Epidermal melanocyte (primary cell): ENCODE results near the gene JMJD1C.
"Not testable (repeated sequence)": the region's sequence is repeated elsewhere in the genome, so short reads cannot be mapped to it uniquely, and the experiment has no call there.

ENCODE experiments used
- DNase-seq: peaks from one replicate; pipeline ENCODE4 v3.0.0; 2011; ENCODE audit warnings: low spot score; ENCODE audit not compliant: insufficient read length

JMJD1C gene

DNA sequence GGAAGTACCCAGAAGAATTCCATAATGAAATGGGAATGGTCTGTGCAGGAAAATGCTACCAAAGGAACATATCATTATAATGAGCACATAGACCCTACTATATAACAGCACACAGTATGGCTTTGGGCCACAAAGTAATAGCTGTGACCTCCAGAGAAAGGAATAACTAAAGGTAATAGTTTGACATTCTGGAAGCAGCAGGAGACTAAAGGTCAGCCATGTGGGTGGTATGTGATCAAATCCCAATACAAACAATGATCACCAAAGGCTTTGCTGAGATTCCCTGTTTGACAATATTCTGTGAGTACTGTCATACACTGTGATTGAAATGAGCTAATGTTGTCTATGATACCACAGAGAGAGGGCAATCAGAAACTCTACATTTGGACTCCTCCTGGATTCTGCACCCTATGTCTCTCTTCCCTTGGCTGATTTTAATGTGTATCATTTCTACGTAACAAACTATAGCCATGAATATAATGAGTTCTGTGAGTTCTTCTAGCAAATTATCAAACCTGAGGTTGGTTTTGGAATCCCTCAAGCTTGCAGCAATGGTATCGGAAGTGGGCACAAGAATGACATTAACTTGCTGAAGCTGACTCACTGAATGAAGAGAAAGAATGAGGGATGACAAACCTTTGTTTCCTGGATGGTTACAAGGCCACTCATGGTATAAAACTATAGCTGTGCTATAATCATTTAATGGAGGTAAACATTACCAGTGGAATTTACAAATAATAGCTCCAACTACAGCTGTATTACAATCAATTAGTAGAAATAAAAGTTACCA is 99.6 kb downstream of the JMJD1C start:
- no peak for DNase-seq

- DNase-seq: no peak
These were observed 100.9 kb downstream of the JMJD1C start for GRCh38 chr10:63364918-63365317.

GRCh38 chr10:63363951-63364350 is 101.8 kb downstream of the JMJD1C start:
- DNase-seq: no peak

DNA sequence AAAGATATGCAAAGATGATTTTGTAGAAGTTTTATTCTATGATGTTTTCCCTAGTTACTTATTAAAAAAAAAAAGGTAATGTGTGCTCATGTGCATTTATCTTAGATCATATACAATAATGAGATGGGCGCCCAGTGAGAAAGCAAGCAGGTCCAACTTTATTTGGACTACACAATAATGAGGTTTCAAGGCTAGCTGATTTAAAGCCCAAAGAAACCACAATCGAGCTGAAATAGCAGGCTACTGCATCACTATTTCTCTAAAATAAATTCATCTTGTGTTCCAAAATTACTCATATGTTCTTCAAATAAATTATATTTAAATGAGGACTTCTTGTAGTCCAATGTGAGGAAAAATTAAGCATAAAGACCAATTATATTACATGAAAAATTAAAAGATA is 110.1 kb downstream of the JMJD1C start:
- DNase-seq: no peak

DNA sequence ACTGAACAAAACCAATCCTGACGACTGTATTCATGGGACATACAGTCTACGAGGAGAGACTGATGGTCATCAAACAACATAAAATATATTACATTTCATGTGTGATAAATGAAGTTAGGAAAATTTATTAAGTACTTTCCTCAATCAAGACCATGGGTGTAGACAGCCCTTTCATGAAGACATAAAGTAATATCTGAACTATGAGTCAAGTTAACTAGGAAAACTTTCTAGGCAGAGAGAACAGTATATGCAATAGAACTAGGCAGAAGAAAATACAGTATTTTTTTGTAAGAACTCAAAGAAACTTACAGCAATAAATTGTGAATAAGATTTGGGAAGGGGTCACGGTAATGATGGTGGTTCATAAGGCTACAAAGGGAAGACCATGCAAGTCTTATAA is 112.8 kb downstream of the JMJD1C start:
- no peak for DNase-seq

DNA sequence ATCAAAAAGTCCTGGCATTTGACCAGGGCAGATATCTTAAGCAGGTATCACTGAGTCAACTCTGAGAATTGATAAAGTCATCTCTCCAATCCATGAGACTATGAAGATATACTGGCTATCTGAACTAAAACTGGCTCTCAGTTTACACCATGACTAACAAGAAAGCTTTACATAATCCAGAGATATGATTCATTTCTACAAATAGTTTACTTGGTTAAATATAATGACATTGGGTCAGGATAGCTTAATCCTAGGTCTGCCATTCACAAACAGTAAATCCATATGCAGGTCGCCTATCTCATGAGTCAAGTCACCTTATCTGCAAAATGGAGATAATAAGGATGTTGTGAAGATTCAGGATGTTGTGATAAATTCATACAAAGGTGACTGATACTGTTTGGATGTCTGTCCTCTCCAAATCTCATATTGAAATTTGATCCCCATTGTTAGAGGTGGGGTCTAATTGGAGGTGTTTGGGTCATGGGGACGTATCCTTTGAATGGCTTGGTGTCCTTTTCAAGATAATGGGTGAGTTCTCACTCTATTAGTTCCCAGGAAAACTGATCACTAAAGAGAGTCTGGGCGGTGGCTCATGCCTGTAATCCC is 117.4 kb downstream of the JMJD1C start:
- DNase-seq: no peak

DNA sequence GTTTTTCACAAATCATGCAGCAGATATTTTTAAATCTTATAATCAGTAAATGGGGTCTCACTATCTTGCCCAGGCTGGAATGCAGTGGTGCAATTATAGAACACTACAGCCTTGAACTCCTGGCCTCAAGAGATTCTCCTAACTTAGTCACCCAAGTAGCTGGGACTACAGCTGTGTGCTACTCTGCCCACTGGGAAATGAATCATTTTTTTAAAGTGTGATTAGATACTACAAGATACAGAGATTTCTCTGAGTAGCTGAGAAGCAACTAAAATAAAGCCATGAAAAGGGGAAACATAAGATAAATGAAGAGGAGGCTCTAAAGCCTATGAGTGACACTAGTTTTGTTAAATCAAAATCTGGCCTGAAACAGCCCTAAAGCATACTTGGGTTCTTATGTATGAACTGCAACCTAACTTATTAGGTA is 119.7 kb downstream of the JMJD1C start:
- DNase-seq: no peak

GRCh38 chr10:63344269-63344668 is 121.5 kb downstream of the JMJD1C start:
- DNase-seq: no peak

GRCh38 chr10:63343476-63343875 is 122.3 kb downstream of the JMJD1C start:
- no peak for DNase-seq

GRCh38 chr10:63339640-63340039 is 126.1 kb downstream of the JMJD1C start:
- DNase-seq: not testable (repeated sequence)

DNA sequence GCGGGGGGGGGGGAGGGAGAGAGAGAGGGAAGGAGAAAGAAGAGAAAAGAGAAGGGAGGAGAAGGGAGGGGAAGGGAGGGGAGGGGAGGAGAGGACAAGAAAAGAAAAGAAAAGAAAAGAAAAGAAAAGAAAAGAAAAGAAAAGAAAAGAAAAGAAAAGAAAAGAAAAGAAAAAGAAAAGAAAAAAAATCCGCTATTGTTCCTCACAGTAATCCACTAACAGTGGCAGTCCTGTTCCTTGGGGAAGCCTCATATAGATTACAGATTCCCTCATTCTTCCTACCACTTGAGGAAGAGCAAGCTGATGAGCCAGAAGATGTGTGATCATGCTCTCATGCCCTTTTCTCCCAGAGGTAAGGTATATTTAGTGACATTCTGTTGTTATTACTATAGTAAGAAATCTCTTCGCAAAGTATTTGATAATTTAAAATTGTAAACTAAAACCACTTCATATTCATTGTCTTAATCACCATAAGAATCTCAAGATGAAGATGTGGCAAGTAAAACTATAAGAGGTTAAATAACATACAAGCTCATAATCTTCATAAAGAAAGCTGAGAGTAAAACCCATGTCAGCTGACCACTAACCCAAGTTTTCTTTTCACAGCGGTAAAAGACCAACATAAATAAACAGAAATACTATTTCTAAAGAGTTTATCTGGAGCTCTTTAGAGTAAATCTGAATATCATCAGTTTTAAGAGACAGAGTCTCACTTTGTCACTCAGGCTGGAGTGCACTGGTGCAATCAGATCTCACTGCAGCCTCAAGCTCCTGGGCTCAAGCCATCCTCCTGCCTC is 128.1 kb downstream of the JMJD1C start:
- DNase-seq: no peak

GRCh38 chr10:63331586-63331985 is 134.2 kb downstream of the JMJD1C start:
- no peak for DNase-seq

- no peak for DNase-seq
These were observed 141.3 kb downstream of the JMJD1C start for GRCh38 chr10:63324495-63324854.

- DNase-seq: no peak
These were observed 141.9 kb downstream of the JMJD1C start for GRCh38 chr10:63323701-63324494.

DNA sequence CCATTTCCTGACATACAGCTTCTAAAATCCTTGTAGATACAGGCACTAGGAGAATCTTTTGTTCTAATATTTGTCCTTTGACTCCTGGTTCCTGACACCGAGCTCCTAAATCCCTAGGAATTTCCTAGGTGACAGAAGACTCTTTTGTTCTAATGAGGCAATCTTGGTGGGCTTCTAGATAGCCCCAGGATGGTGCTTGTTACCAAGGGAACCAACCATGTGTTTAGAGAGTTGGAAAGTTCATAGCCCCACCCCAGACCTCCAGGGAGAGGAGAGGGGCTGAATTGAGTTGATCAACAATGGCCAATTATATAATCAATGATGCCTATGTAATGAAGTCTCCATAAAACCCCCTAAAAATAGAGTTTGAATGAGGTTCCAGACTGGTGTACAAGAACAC is 145.1 kb downstream of the JMJD1C start:
- DNase-seq: no peak

- no peak for DNase-seq
These were observed 146.5 kb downstream of the JMJD1C start for GRCh38 chr10:63319231-63319630.

DNA sequence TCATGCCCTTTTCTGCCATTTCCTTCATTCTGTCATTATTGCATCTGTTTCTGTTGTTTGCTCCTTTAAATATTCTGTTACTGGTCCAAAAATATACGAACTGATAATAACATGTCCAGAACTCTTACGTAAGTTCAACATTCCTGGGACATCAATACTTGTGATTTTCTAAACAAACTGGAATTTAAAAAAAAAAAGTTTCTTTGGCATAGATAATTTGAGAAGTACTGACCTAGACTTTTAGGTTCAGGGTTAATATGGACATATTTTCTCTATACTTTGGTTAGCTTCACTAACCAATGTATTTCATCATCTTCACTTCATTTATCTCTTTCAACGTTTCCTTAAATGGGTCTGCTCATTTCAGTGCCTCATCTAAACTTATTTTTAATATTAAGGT is 147.3 kb downstream of the JMJD1C start:
- no peak for DNase-seq

- no peak for DNase-seq
These were observed 151.8 kb downstream of the JMJD1C start for GRCh38 chr10:63314020-63314419.

- no peak for DNase-seq
These were observed 152.6 kb downstream of the JMJD1C start for GRCh38 chr10:63313066-63313717.

GRCh38 chr10:63308628-63309027 is 157.1 kb downstream of the JMJD1C start:
- DNase-seq: no peak

GRCh38 chr10:63304146-63304545 is 161.6 kb downstream of the JMJD1C start:
- DNase-seq: no peak
